CD4-positive, CD25-positive, alpha-beta regulatory T cell (primary cell): ENCODE results near the gene STRIP1. TPM values are rescaled to one million over a fixed set of nuclear protein-coding genes. Genes with fewer than 3 reads are reported as not detected.

Experiments
- ATAC-seq, 2 donors: fragments of 150-1000 bp; cut with Tn5 transposase; one replicate each; pipeline ENCODE4 v1.10.0; 2021; ENCODE audit warnings: low read depth in 2 of 2, moderate number of reproducible peaks in 2 of 2, moderate library complexity in 1 of 2
- DNase-seq, 3 donors: peaks; one replicate each; pipeline versions ENCODE4 v3.0.0 to v3.0.0-alpha.2; 2012 to 2022; ENCODE audit warnings: mixed read lengths in 1 of 3
- H3K27ac ChIP-seq: one replicate; pipeline ENCODE4 v1.7.0; 2013; ENCODE audit warnings: mild to moderate bottlenecking, low read length; ENCODE audit not compliant: insufficient read depth, poor library complexity, severe bottlenecking
- H3K27me3 ChIP-seq: one replicate; pipeline ENCODE4 v1.7.0; 2013; ENCODE audit warnings: low read length; ENCODE audit not compliant: control insufficient read depth, insufficient read depth
- H3K36me3 ChIP-seq: one replicate; pipeline ENCODE4 v1.7.0; 2013; ENCODE audit warnings: mild to moderate bottlenecking, low read length, moderate library complexity; ENCODE audit not compliant: control insufficient read depth, insufficient read depth
- H3K4me1 ChIP-seq: 2 replicates; pipeline ENCODE4 v1.7.0; 2013; ENCODE audit warnings: mild to moderate bottlenecking, low read length; ENCODE audit not compliant: insufficient read depth, control insufficient read depth, poor library complexity, severe bottlenecking
- H3K4me3 ChIP-seq: one replicate; pipeline ENCODE4 v1.7.0; 2013; ENCODE audit warnings: low read depth, mild to moderate bottlenecking, low read length, moderate library complexity
- H3K9me3 ChIP-seq, 2 experiments: 1 replicate in 1 of 2; 2 replicates in 1 of 2; pipeline ENCODE4 v1.7.0; 2013; ENCODE audit warnings: low read length in 2 of 2, mild to moderate bottlenecking in 1 of 2, moderate library complexity in 1 of 2; ENCODE audit not compliant: control insufficient read depth in 2 of 2
- H3K27ac Mint-ChIP-seq, 3 donors: one replicate each; pipeline ENCODE4 v1.8.0; 2020 to 2022; ENCODE audit warnings: mild to moderate bottlenecking in 3 of 3, mixed read lengths in 3 of 3, moderate library complexity in 2 of 3
- H3K27me3 Mint-ChIP-seq: one replicate; pipeline ENCODE4 v1.8.0; 2022; ENCODE audit warnings: mild to moderate bottlenecking, mixed read lengths
- H3K36me3 Mint-ChIP-seq: one replicate; pipeline ENCODE4 v1.8.0; 2020; ENCODE audit warnings: mixed read lengths
- H3K4me1 Mint-ChIP-seq, 4 donors: one replicate each; pipeline ENCODE4 v1.8.0; 2020 to 2022; ENCODE audit warnings: mixed read lengths in 4 of 4, mild to moderate bottlenecking in 1 of 4
- H3K4me3 Mint-ChIP-seq, 4 donors: one replicate each; pipeline ENCODE4 v1.8.0; 2020 to 2022; ENCODE audit warnings: mild to moderate bottlenecking in 4 of 4, mixed read lengths in 4 of 4, moderate library complexity in 3 of 4
- H3K9me3 Mint-ChIP-seq, 7 donors: one replicate each; pipeline ENCODE4 v1.8.0; 2020 to 2022; ENCODE audit warnings: mixed read lengths in 7 of 7, mild to moderate bottlenecking in 3 of 7, moderate library complexity in 2 of 7
- polyA plus RNA-seq, 4 donors: library from polyadenylated mRNA; unstranded; fragments of 300-500 nt; fragmentation: Illumina TruSeq; gene quantifications; one replicate each; pipeline ENCODE4 v1.2.3, GENCODE V29; 2021
- total RNA-seq: library from RNA; stranded (reverse); gene quantifications from one replicate; pipeline ENCODE4 v1.2.3, GENCODE V29; 2022

STRIP1 gene
- total RNA-seq (83.3 TPM), polyA plus RNA-seq (10 to 100 TPM; 22.5 to 32.3 (median 25.7) TPM)

GRCh38 chr1:110034451-110035235, at the start of gene STRIP1:
Gene STRIP1, plus strand, starts transcription at chr1:110034624. Its CDS starts 14 bp downstream, at chr1:110034638.
- Histone ChIP-seq H3K36me3 (peaks cover 19% of the 10 kb centered on the region), H3K27me3 (no peaks in the 10 kb centered on the region), H3K4me1 (peaks cover 18% of the 10 kb centered on the region), H3K9me3 (no peaks in the 10 kb centered on the region), H3K27ac (peak within 1 kb of the TSS; percentile 86), H3K4me3 (peak within 1 kb of the TSS; percentile 94)
- Mint-ChIP-seq H3K9me3 (no peaks in the 10 kb centered on the region), H3K27me3 (no peaks in the 10 kb centered on the region), H3K4me1 (peaks cover 18 to 64% (median 41%) of the 10 kb centered on the region in 4 donors), H3K4me3 (peak within 1 kb of the TSS; percentile 95 to 97 (median 97)), H3K36me3 (peaks cover 15% of the 10 kb centered on the region), H3K27ac (peak within 1 kb of the TSS; percentile 90 to 96 (median 90))
- DNase-seq (peak; percentile 90 to 98 (median 94)), ATAC-seq (peak; percentile 93 to 97)

- DNase-seq (peak in 1 of 3 donors; percentile 7), ATAC-seq (no peak)
- Mint-ChIP-seq H3K36me3 (peaks cover 16% of the 10 kb centered on the region), H3K9me3 (no peaks in the 10 kb centered on the region), H3K27ac (peak overlapping the region in 2 of 3 donors; percentile 98 to 100), H3K4me1 (peaks cover 15 to 55% (median 35%) of the 10 kb centered on the region in 4 donors), H3K4me3 (peak overlapping the region; percentile 98 to 99 (median 98)), H3K27me3 (no peaks in the 10 kb centered on the region)
- Histone ChIP-seq H3K4me1 (peaks cover 30% of the 10 kb centered on the region), H3K27ac (peak overlapping the region; percentile 87), H3K36me3 (peaks cover 6% of the 10 kb centered on the region), H3K4me3 (peak overlapping the region; percentile 83), H3K9me3 (no peaks in the 10 kb centered on the region), H3K27me3 (no peaks in the 10 kb centered on the region)
Observed at GRCh38 chr1:109985247-109986053, 49.0 kb upstream of the STRIP1 start.

GRCh38 chr1:109986054-109986444, 48.4 kb upstream of the STRIP1 start:
- H3K9me3 Mint-ChIP-seq: no peaks in the 10 kb centered on the region
- Histone ChIP-seq H3K4me1 (peaks cover 30% of the 10 kb centered on the region), H3K9me3 (no peaks in the 10 kb centered on the region), H3K36me3 (peaks cover 6% of the 10 kb centered on the region), H3K27me3 (no peaks in the 10 kb centered on the region), H3K4me3 (peak overlapping the region; percentile 83), H3K27ac (no peak overlapping the region)
- no peaks in the 10 kb centered on the region for H3K27me3 Mint-ChIP-seq
- peaks cover 16% of the 10 kb centered on the region for H3K36me3 Mint-ChIP-seq
- no peak for DNase-seq
- H3K27ac Mint-ChIP-seq: peak overlapping the region; percentile 38 to 100 (median 98)
- peaks cover 15 to 57% (median 35%) of the 10 kb centered on the region in 4 donors for H3K4me1 Mint-ChIP-seq
- peak overlapping the region; percentile 98 to 99 (median 98) for H3K4me3 Mint-ChIP-seq
- no peak for ATAC-seq

GRCh38 chr1:109988349-109988914, 46.0 kb upstream of the STRIP1 start:
- no peak for ATAC-seq
- H3K36me3 ChIP-seq: peaks cover 6% of the 10 kb centered on the region
- H3K4me1 ChIP-seq: peaks cover 30% of the 10 kb centered on the region
- Mint-ChIP-seq H3K4me1 (peaks cover 15 to 57% (median 47%) of the 10 kb centered on the region in 4 donors), H3K36me3 (peaks cover 19% of the 10 kb centered on the region), H3K27ac (no peak overlapping the region), H3K27me3 (no peaks in the 10 kb centered on the region), H3K4me3 (peak overlapping the region in 1 of 4 donors; percentile 98), H3K9me3 (no peaks in the 10 kb centered on the region)
- no peak for DNase-seq
- H3K9me3 ChIP-seq: no peaks in the 10 kb centered on the region
- no peaks in the 10 kb centered on the region for H3K27me3 ChIP-seq
- no peak overlapping the region for H3K27ac ChIP-seq
- H3K4me3 ChIP-seq: no peak overlapping the region

- Histone ChIP-seq H3K36me3 (peaks cover 6% of the 10 kb centered on the region), H3K4me1 (peaks cover 25% of the 10 kb centered on the region), H3K27ac (no peak overlapping the region), H3K27me3 (no peaks in the 10 kb centered on the region), H3K9me3 (no peaks in the 10 kb centered on the region), H3K4me3 (no peak overlapping the region)
- Mint-ChIP-seq H3K27ac (no peak overlapping the region), H3K27me3 (no peaks in the 10 kb centered on the region), H3K4me3 (no peak overlapping the region), H3K36me3 (peaks cover 23% of the 10 kb centered on the region), H3K4me1 (peaks cover 15 to 52% (median 45%) of the 10 kb centered on the region in 4 donors), H3K9me3 (no peaks in the 10 kb centered on the region)
- ATAC-seq (no peak), DNase-seq (no peak)
Observed at GRCh38 chr1:109989506-109990301, 44.7 kb upstream of the STRIP1 start.

GRCh38 chr1:109990302-109990653, 44.1 kb upstream of the STRIP1 start:
- Mint-ChIP-seq H3K27me3 (no peaks in the 10 kb centered on the region), H3K4me3 (no peak overlapping the region), H3K9me3 (no peaks in the 10 kb centered on the region), H3K27ac (no peak overlapping the region), H3K36me3 (peaks cover 22% of the 10 kb centered on the region), H3K4me1 (peaks cover 15 to 50% (median 44%) of the 10 kb centered on the region in 4 donors)
- no peak for DNase-seq
- no peak overlapping the region for H3K4me3 ChIP-seq
- peaks cover 23% of the 10 kb centered on the region for H3K4me1 ChIP-seq
- H3K27me3 ChIP-seq: no peaks in the 10 kb centered on the region
- H3K9me3 ChIP-seq: no peaks in the 10 kb centered on the region
- H3K36me3 ChIP-seq: peaks cover 6% of the 10 kb centered on the region
- H3K27ac ChIP-seq: no peak overlapping the region
- ATAC-seq: no peak

GRCh38 chr1:109991400-109991925, 43.0 kb upstream of the STRIP1 start:
- no peaks in the 10 kb centered on the region for H3K27me3 ChIP-seq
- no peak overlapping the region for H3K27ac ChIP-seq
- Mint-ChIP-seq H3K4me1 (peaks cover 6 to 43% (median 34%) of the 10 kb centered on the region in 4 donors), H3K4me3 (no peak overlapping the region), H3K27me3 (no peaks in the 10 kb centered on the region), H3K27ac (peak overlapping the region in 1 of 3 donors; percentile 6), H3K9me3 (no peaks in the 10 kb centered on the region), H3K36me3 (peaks cover 26% of the 10 kb centered on the region)
- no peaks in the 10 kb centered on the region for H3K9me3 ChIP-seq
- peaks cover 11% of the 10 kb centered on the region for H3K4me1 ChIP-seq
- no peak for DNase-seq
- no peak overlapping the region for H3K4me3 ChIP-seq
- ATAC-seq: no peak
- peaks cover 6% of the 10 kb centered on the region for H3K36me3 ChIP-seq
